Adrenal gland (tissue), 5 donors: ENCODE data around the gene SCNN1B.

Experiments
- POLR2A ChIP-seq, 2 donors: fragments of 450-650 bp; IDR thresholded peaks; one replicate each; pipeline ENCODE4 v1.6.1; 2017; ENCODE audit warnings: antibody characterized with exemption in 2 of 2, mild to moderate bottlenecking in 2 of 2, moderate library complexity in 1 of 2
- TF ChIP-seq, protein P1 (sequence below), 6 experiments: fragments of 450-650 bp in 4 of 6; fragments of 200-600 bp in 2 of 6; sonication (generic) in 1 of 6; IDR thresholded peaks; 1 replicate in 5 of 6; 2 replicates in 1 of 6; pipeline versions ENCODE4 v1.5.1 to v1.8.0; 2016 to 2021; ENCODE audit warnings: antibody characterized with exemption in 6 of 6, mild to moderate bottlenecking in 2 of 6, moderate library complexity in 1 of 6
- donor health status: DM: no; HTN: no; CAD: no.

GRCh38 chr16:23428351-23428750 is 126.2 kb downstream of the SCNN1B start:
- TF ChIP-seq, protein P1, sequence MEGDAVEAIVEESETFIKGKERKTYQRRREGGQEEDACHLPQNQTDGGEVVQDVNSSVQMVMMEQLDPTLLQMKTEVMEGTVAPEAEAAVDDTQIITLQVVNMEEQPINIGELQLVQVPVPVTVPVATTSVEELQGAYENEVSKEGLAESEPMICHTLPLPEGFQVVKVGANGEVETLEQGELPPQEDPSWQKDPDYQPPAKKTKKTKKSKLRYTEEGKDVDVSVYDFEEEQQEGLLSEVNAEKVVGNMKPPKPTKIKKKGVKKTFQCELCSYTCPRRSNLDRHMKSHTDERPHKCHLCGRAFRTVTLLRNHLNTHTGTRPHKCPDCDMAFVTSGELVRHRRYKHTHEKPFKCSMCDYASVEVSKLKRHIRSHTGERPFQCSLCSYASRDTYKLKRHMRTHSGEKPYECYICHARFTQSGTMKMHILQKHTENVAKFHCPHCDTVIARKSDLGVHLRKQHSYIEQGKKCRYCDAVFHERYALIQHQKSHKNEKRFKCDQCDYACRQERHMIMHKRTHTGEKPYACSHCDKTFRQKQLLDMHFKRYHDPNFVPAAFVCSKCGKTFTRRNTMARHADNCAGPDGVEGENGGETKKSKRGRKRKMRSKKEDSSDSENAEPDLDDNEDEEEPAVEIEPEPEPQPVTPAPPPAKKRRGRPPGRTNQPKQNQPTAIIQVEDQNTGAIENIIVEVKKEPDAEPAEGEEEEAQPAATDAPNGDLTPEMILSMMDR (IDR thresholded peaks at IDR 0.05): no peak
- no peak for TF ChIP-seq POLR2A (IDR thresholded peaks at IDR 0.05)
